Hepatocyte (in vitro differentiated cells): Measurements from ENCODE around the gene HEBP1. TPM values are rescaled to one million over a fixed set of nuclear protein-coding genes. Genes with fewer than 3 reads are reported as not detected.

Experiments
- DNase-seq: peaks from one replicate; pipeline ENCODE4 v3.0.0-alpha.2; 2016; ENCODE audit warnings: low spot score
- H2AFZ ChIP-seq: fragments of 200-600 bp; sonication (generic); 2 replicates; pipeline ENCODE4 v1.6.0; 2016; ENCODE audit warnings: antibody characterized with exemption, mild to moderate bottlenecking
- H3K27ac ChIP-seq: fragments of 200-600 bp; sonication (generic); 2 replicates; pipeline ENCODE4 v1.5.1; 2016; ENCODE audit warnings: mild to moderate bottlenecking
- H3K27me3 ChIP-seq: fragments of 200-600 bp; sonication (generic); 2 replicates; pipeline ENCODE4 v1.6.1; 2016
- H3K36me3 ChIP-seq: fragments of 200-600 bp; sonication (generic); replicated peaks from 2 replicates; pipeline ENCODE4 v1.5.1; 2016; ENCODE audit warnings: low read depth; ENCODE audit not compliant: insufficient read depth
- H3K4me1 ChIP-seq: fragments of 200-600 bp; sonication (generic); 2 replicates; pipeline ENCODE4 v1.5.1; 2016; ENCODE audit warnings: mild to moderate bottlenecking, moderate library complexity; ENCODE audit not compliant: insufficient read depth
- H3K4me2 ChIP-seq: fragments of 200-600 bp; sonication (generic); 2 replicates; pipeline ENCODE4 v1.6.0; 2016
- H3K4me3 ChIP-seq: fragments of 200-600 bp; sonication (generic); 2 replicates; pipeline ENCODE4 v1.5.1; 2016; ENCODE audit warnings: mild to moderate bottlenecking
- H3K79me2 ChIP-seq: fragments of 200-600 bp; sonication (generic); 2 replicates; pipeline ENCODE4 v1.6.0; 2017; ENCODE audit warnings: mild to moderate bottlenecking
- H3K9me2 ChIP-seq: fragments of 200-600 bp; sonication (generic); replicated peaks from 2 replicates; pipeline ENCODE4 v1.6.0; 2017; ENCODE audit warnings: mild to moderate bottlenecking; ENCODE audit not compliant: insufficient read depth
- H3K9me3 ChIP-seq: fragments of 200-600 bp; sonication (generic); 2 replicates; pipeline ENCODE4 v1.5.1; 2016; ENCODE audit warnings: low read depth, mild to moderate bottlenecking
- H4K20me1 ChIP-seq: fragments of 200-600 bp; sonication (generic); 2 replicates; pipeline ENCODE4 v1.6.0; 2016; ENCODE audit warnings: mild to moderate bottlenecking; ENCODE audit not compliant: insufficient read depth, poor library complexity, severe bottlenecking
- EZH2 ChIP-seq: fragments of 200-600 bp; sonication (generic); IDR thresholded peaks from 2 replicates; pipeline ENCODE4 v1.6.1; 2016; ENCODE audit warnings: antibody characterized with exemption, mild to moderate bottlenecking, borderline replicate concordance
- EZH2phosphoT487 ChIP-seq: fragments of 200-600 bp; sonication (generic); IDR thresholded peaks from one replicate; pipeline ENCODE4 v1.6.1; 2018; ENCODE audit warnings: antibody characterized with exemption, mild to moderate bottlenecking, low read depth, moderate library complexity; ENCODE audit not compliant: unreplicated experiment, severe bottlenecking
- WGBS: methylation state at CpG from one replicate; pipeline ENCODE4 v1.1.6; 2016; ENCODE audit warnings: low lambda C conversion rate; ENCODE audit errors: missing lambda C conversion rate; 5-methylcytosine and 5-hydroxymethylcytosine counted together
- polyA plus RNA-seq: library from polyadenylated mRNA; unstranded; fragments of >200 nt; fragmentation: Nextera tagmentation; extraction: Ambion mirVana; gene quantifications from 2 replicates; pipeline ENCODE4 v1.2.1, GENCODE V29; 2016
- total RNA-seq: library from RNA; depleted of rRNA; stranded (reverse); fragments of >200 nt; gene quantifications from 2 replicates; pipeline ENCODE4 v1.2.3, GENCODE V29; 2014
- TF ChIP-seq, protein P1 (sequence below): fragments of 200-600 bp; sonication (generic); IDR thresholded peaks from 2 replicates; pipeline ENCODE4 v1.5.1; 2016; ENCODE audit warnings: antibody characterized with exemption, mild to moderate bottlenecking; ENCODE audit not compliant: poor library complexity

The HEBP1 gene
- total and polyA plus RNA-seq, 2 experiments from 2014 or later, result 30.1 to 89.5 TPM

DNA sequence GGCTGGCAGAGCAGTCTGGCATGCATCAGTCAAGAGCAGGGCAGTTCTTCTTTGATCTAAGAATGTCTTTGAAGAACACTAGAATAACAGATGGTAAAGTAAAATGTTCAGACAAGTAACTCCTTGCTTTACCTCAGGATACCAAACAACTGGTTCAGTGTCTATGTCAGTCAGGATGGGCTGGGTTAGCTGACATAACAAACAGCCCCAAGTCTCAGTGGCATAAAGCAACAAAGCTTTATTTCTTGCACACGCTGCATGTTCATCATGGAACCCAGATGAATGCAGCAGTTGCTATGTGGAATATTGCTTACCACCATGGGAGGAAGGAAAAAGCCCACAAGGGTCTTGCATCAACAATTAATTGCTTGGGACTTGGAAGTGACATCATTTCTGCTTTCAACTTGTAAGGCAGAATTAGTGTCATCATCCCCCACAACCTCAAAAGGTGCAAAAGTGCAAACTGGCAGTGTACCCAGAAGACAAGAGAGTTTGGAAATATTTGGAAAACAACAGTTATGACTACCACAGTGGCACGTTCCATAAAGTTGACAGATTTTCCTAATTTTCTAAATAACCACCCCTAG is 69.3 kb downstream of the HEBP1 start:
- Histone ChIP-seq H4K20me1 (no peaks in the 10 kb centered on the region), H2AFZ (no peak overlapping the region), H3K4me3 (no peak overlapping the region), H3K4me1 (no peaks in the 10 kb centered on the region), H3K27me3 (no peaks in the 10 kb centered on the region), H3K9me2 (no peaks in the 10 kb centered on the region), H3K9me3 (no peaks in the 10 kb centered on the region), H3K27ac (no peak overlapping the region), H3K79me2 (no peaks in the 10 kb centered on the region), H3K36me3 (no peaks in the 10 kb centered on the region), H3K4me2 (no peak overlapping the region)
- no peak for DNase-seq
- 88% methylated on average over 2 of the region's 2 CpGs for WGBS
- no peak for TF ChIP-seq EZH2
- TF ChIP-seq, protein P1, sequence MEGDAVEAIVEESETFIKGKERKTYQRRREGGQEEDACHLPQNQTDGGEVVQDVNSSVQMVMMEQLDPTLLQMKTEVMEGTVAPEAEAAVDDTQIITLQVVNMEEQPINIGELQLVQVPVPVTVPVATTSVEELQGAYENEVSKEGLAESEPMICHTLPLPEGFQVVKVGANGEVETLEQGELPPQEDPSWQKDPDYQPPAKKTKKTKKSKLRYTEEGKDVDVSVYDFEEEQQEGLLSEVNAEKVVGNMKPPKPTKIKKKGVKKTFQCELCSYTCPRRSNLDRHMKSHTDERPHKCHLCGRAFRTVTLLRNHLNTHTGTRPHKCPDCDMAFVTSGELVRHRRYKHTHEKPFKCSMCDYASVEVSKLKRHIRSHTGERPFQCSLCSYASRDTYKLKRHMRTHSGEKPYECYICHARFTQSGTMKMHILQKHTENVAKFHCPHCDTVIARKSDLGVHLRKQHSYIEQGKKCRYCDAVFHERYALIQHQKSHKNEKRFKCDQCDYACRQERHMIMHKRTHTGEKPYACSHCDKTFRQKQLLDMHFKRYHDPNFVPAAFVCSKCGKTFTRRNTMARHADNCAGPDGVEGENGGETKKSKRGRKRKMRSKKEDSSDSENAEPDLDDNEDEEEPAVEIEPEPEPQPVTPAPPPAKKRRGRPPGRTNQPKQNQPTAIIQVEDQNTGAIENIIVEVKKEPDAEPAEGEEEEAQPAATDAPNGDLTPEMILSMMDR, result no peak

DNA sequence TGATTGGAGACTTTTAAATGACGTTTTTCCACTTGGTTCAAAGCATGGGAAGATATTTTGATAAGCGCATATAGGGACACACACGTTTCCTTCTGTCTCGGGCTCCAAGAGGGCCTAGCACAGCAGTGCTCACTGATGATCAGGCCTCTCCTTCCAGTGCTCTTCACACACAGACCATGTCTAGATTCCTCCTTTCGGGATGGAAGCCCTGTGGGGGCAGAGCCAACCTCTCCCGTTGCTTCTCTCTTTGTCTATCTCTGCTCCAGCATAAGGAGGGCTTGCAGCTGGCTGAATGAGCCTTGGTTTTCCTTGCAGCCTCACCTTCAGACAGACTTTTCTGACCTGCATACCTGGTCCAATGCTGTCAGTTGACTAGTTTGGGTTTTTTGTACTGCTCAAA is 70.4 kb downstream of the HEBP1 start:
- DNase-seq, result no peak
- no peaks in the 10 kb centered on the region for H3K4me1 ChIP-seq
- no peaks in the 10 kb centered on the region for H3K9me3 ChIP-seq
- H3K4me3 ChIP-seq, result no peak overlapping the region
- no peaks in the 10 kb centered on the region for H4K20me1 ChIP-seq
- H3K79me2 ChIP-seq, result no peaks in the 10 kb centered on the region
- no peaks in the 10 kb centered on the region for H3K27me3 ChIP-seq
- H2AFZ ChIP-seq, result no peak overlapping the region
- H3K4me2 ChIP-seq, result no peak overlapping the region
- no peaks in the 10 kb centered on the region for H3K9me2 ChIP-seq
- TF ChIP-seq, protein P1, result no peak
- TF ChIP-seq EZH2 (no peak), EZH2phosphoT487 (no peak)
- WGBS, result 86% methylated on average over 6 of the region's 6 CpGs
- no peak overlapping the region for H3K27ac ChIP-seq
- H3K36me3 ChIP-seq, result no peaks in the 10 kb centered on the region

DNA sequence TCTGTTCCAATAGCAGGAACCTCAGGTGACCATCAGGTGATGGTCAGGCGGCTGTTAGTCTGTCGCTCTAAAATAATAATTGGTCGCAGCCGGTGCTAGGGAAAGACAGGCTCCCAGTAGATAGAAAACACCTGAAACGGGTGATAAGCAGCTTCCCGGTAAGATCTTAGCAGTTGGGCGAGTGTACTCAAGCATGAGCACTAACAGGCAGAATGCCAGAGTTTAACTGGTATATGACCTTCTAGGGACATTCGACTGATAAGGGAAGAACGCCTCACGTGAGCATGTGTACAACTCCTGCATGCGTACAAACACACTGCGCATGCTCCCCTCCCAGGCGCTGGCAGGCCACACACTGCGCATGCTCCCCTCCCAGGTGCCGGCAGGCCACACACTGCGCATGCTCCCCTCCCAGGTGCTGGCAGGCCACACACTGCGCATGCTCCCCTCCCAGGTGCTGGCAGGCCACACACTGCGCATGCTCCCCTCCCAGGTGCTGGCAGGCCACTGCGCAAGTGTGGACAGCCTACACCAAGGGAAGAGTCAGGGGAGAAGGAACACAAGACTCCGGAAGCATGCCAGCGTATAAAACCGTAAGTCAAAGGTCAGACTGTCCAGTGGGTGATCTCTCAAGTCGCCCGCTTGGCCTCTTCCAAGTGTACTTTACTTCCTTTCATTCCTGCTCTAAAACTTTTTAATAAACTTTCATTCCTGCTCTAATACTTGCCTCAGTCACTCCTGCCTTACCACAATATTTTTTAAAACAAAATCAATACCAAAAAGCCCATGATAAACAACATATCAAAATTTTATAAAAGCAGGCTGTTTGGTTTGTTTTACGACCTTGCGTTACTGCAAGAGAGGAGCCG is 72.6 kb downstream of the HEBP1 start:
- no peak for TF ChIP-seq EZH2phosphoT487
- Histone ChIP-seq H3K36me3 (no peaks in the 10 kb centered on the region), H3K9me2 (no peaks in the 10 kb centered on the region), H3K79me2 (no peaks in the 10 kb centered on the region), H2AFZ (no peak overlapping the region), H3K27ac (no peak overlapping the region), H3K4me2 (no peak overlapping the region), H3K27me3 (no peaks in the 10 kb centered on the region), H3K9me3 (no peaks in the 10 kb centered on the region), H3K4me3 (no peak overlapping the region), H4K20me1 (no peaks in the 10 kb centered on the region), H3K4me1 (no peaks in the 10 kb centered on the region)
- WGBS, result 93% methylated on average over 27 of the region's 27 CpGs
- DNase-seq, result no peak

DNA sequence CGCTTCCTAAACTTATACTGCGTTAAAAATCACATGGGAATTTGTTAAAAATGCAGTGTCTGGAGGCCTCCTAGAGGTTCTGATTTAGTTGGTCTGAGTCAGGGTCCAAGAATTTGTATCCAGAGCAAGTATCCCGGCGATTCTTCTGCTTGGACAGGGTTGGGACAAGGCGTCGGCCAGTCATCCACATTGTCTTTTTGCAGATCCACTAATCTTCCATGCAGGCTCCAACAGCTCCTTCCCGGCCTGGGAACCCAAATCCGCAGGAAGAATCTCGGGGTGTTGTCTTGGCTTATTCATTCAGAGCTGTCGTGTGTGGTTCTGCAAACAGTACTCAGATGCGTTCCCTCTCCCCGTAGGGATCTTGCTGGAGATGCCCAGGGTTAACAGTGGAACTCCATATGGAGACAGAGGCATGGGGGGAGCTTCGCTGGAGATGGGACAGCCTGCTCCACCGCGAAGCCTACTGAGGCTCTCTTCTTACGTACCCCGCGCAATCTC is 73.4 kb downstream of the HEBP1 start:
- no peak overlapping the region for H3K4me2 ChIP-seq
- no peaks in the 10 kb centered on the region for H3K9me2 ChIP-seq
- DNase-seq, result no peak
- WGBS, result 87% methylated on average over 18 of the region's 18 CpGs
- no peak overlapping the region for H2AFZ ChIP-seq
- H3K9me3 ChIP-seq, result no peaks in the 10 kb centered on the region
- H3K27ac ChIP-seq, result no peak overlapping the region
- H3K79me2 ChIP-seq, result no peaks in the 10 kb centered on the region
- no peaks in the 10 kb centered on the region for H3K27me3 ChIP-seq
- H4K20me1 ChIP-seq, result no peaks in the 10 kb centered on the region
- TF ChIP-seq EZH2 (no peak), EZH2phosphoT487 (no peak)
- TF ChIP-seq, protein P1, result no peak
- H3K4me1 ChIP-seq, result no peaks in the 10 kb centered on the region
- no peak overlapping the region for H3K4me3 ChIP-seq
- H3K36me3 ChIP-seq, result no peaks in the 10 kb centered on the region
